Stimulated activated CD4-positive, alpha-beta T cell treated with anti-CD3 and anti-CD28 coated beads, Interleukin-2, amount 100 ng/mL, for 24 hours (primary cell): ENCODE results near the gene ZNF320.
"Not testable (repeated sequence)": the region's sequence is repeated elsewhere in the genome, so short reads cannot be mapped to it uniquely, and the experiment has no call there.

Experiments used
- DNase-seq, 2 donors: peaks; one replicate each; pipeline ENCODE4 v3.0.0-alpha.2; 2020

Gene ZNF320

DNA sequence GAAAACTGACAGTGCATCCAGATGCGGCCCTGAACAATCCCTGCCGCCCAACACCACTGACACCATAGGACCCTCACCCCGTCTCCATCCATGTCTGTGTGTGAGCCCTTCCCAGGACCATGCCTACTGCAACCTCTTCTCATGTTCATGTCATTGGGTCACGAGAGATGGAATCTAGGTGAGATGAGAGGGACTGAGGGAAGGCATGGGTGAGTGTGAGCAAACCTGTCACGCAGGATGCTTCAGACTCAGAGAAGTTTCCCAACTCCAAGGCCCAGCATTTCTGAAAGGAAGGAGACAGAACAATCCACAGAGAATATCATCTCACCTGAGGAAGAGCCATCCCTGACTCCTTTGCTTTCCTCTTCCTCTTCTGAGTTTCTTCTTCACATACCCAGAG, 20.1 kb upstream of the ZNF320 start:
- no peak for DNase-seq

DNA sequence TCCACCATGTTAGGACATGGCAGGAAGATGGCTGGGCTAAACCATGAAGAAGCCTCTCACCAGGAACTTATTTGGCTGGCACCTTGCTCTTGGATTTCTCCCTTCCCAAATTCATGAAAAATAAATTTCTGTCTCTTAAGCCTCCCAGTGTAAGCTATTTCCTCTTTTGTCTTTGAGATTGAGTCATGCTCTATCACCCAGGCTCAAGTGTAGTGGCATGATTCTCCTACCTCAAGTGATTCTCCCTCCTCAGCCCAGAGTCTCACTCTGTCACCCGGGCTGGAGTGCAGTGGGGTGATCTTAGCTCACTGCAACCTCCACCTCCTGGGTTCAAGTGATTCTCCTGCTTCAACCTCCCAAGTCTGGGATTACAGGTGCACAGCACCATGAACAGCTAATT, 13.2 kb upstream of the ZNF320 start:
- DNase-seq = no peak

DNA sequence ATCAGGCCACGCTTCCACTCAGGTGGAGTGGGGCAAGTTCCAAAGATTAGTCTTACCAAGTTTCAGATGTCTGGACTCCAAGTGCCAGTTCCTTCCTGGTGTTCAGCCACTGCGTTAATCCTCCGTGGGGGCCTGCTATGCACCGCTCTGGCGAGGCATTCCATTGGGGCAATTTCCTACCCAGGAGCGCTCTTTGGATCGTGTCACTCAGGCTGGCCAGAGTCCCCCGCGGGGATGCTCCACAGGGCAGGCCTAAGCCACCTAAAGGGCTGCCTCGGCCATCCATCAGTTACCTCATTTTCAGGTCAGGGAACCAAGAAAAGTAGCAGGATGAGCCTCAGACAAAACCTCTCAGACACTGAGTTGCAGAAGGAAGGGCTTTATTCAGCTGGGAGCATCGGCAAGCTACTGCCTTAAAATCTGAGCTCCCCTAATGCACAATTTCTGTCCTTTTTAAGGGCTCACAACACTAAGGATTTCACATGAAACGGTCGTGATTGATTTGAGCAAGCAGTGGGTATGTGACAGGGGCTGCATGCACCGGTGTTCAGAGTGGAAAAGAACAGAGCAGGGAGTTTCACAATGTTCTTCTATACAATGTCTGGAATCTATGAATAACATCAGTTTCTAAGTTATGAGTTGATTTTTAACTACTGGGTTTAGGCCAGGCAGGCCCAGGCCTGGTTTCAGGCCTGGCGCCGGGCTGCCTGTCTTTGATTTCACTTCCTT, 6.8 kb upstream of the ZNF320 start:
- not testable (repeated sequence) for DNase-seq

DNA sequence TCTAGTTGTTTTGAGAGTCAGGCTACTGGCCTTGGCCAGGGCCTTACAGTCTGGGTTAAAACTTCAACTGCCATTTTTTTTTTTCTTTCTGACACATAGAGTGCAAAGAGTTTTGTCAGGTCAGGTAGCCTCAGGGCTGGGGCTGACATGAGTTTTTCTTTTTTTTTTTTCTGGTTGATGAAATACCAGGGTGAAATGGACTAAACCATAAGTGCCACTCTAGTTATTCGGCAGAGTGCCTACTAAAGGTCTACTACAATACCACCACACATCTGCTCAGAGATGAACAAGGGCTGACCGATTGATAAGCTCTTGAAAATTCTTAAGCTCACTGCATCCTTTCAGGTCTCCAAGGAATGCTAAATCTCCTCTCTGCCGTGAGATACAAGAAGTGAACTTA, 4.4 kb upstream of the ZNF320 start:
- DNase-seq = no peak

DNA sequence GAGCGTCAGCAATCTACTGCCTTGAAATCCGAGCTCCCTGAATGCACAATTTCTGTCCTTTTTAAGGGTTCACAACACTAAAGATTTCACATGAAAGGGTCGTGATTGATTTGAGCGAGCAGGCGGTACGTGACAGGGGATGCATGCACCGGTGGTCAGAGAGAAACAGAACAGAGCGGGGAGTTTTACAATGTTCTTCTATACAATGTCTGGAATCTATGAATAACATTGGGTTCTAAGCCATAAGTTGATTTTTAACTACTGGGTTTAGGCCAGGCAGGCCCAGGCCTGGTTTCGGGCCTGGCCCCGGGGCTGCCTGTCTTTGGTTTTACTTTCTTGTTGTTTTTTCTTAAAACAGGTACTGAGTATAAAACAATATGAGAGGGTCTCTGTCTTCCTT, 1.2 kb upstream of the ZNF320 start:
- DNase-seq = not testable (repeated sequence)

DNA sequence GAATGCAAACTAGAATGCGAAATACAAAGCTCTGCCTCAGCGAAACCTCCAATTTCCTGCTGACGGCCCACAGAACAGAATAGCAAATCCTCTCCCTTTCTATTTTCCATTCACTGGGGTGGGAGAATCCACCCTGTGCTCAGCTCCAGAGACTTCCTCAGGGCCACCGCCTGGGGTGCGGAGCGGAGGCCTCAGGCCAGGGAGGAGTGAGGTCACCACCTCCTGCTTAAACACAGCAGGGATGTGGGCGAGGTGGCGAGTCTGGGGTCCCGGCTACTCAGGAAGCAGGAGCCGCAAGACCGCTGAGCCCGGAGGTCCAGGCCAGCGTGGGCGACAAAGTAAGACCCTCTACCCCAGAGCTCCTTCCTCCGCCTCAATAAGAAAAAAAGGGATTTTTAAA, 666 bp upstream of the ZNF320 start:
- no peak for DNase-seq

DNA sequence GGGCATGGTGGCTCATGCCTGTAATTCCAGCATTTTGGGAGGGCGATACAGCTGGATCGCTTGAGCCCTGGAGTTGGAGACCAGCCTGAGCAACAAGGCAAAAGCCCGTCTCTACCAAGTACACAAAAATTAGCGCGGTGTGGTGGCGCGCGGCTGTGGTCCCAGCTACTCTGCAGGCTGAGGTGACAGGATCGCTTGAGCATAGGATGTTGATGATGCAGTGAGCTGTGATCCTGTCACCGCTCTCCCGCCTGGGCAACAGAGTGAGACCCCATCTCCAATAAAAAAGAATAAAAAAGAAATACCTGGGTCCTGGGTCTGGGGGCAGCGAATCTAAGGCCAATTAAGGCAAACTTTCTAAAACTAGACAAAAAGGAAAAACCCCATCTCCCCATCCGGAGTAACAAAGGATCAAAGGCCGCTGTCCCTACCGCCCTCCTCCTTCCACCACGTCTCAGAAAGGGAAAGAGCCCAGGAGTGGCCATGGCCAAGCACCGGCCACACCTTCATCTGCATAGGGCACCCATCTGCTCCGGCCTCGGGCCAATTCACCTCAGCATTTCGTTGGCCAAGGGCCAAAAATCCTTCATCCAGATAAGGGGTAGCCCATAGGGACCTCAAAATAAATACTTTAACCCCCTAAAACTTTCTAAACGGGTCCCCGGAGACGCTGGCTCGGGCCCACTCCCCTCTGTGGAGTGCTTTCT, 851 bp downstream of the ZNF320 start:
- peak in 1 of 2 donors; percentile 0 for DNase-seq

DNA sequence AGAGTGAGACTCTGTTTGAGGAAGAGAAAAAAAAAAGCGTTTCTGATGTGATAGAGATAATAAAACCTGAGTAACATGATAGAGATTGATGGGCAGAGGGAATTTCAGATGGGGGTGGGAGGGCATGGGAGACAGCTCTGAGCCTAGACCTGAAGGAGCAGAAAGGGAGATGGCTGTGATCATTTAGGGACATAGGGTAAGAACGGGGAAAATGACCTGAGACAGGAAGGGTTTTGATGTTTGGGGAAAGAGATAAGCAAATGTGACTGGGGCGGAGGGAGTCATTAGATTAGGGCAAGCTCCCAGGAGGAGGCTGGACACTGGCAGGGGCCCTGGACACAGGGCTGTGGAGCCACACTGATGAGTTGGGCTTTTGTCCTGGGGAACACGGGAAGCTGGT, 6.1 kb downstream of the ZNF320 start:
- DNase-seq = no peak

DNA sequence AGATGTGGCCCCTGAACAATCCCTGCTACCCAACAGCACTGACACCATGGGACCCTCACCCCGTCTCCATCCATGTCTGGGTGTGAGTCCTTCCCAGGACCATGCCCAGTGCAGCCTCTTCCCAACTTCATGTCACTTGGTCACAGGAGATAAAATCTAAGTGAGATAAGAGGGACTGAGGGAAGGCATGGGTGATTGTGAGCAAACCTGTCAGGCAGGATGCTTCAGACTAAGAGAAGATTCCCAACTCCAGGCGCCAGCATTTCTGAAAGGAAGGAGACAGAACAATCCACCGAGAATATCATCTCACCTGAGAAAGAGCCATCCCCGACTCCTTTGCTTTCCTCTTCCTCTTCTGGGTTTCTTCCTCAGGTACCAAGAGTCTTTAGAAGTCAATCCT, 7.5 kb downstream of the ZNF320 start:
- no peak for DNase-seq

DNA sequence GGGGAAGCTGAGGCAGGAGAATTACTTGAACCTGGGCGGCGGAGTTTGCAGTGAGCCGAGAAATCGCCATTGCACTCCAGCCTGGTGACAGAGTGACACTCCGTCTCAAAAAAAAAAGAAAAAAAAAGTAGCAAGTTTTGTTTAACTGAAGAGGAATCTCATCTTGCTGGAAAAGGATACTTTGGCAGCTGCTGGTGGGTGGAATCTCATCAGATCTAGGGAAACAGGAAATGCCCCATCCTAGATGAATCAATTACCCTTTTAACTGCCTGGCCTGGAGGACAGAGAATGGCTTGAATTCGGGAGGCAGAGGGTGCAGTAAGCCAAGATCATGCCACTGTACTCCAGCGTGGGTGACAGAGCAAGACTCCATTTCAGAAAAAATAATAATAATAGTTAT, 8.4 kb downstream of the ZNF320 start:
- no peak for DNase-seq

DNA sequence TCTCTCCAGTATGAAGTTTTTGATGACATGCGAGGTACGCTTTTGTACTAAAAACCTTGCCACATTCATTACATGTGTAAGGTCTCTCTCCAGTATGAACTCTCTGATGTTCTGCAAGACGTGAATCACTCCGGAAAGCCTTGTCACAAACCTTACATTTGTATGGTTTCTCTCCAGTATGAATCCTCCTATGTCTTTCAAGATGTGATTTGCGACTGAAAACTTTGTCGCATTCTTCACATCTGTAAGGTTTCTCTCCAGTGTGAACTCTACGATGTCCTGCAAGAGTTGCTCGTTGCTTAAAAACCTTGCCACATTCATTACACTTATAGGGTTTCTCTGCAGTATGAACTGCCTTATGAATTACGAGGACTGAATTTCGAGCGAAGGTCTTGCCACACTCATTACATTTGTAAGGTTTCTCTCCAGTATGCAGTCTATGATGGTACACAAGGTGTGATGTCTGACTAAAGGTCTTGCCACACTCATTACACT, 16.5 kb downstream of the ZNF320 start:
- DNase-seq = no peak

DNA sequence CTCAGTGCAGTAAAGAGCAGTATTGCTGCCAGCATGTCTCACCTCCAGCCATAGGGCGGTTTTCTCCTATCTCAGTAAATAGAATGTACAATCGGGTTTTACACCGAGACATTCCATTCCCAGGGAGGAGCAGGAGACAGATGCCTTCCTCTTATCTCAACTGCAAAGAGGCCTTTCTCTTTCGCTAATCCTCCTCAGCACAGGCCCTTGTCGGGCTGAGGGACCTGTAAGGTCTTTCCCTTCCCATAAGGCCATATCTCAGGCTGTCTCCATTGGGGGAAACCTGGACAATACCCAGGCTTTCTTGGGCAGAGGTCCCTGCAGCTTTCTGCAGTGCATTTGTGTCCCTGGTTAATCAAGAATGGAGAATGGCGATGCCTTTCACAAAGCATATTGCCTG, 24.4 kb downstream of the ZNF320 start:
- DNase-seq = not testable (repeated sequence)

DNA sequence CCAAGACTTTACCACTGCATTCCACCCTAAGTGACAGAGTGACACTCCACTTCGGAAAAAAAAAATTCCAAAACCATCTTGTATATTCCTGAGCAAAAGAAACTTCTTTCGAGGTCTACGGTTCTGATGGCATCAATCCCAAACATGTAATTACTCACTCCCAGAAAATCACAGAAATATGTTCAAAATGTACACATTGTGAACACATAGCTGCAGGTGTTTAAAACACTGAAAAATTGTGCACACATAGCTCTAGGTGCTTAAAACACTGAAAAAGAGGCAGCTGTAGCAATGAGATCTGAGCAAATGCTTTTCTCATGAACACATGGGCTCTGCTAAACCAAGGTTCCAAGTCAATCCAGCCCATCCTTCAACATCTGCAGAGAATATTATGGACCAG, 26.0 kb downstream of the ZNF320 start:
- DNase-seq = no peak

DNA sequence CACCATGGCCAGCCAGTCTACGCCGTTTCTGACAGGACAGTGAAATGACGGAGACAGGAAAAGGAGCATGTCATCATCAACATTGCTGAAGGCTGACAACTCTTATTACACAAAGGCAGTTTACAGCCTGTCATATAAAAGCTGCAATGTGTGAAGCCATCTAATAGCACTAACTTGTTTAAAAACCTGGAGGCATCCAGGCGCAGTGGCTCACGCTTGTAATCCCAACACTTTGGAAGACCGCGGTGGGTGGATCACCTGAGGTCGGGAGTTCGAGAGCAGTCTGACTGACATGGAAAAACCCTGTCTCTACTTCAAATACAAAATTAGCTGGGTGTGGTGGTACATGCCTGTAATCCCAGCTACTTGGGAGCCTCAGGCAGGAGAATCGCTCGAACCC, 29.4 kb downstream of the ZNF320 start:
- DNase-seq = not testable (repeated sequence)

DNA sequence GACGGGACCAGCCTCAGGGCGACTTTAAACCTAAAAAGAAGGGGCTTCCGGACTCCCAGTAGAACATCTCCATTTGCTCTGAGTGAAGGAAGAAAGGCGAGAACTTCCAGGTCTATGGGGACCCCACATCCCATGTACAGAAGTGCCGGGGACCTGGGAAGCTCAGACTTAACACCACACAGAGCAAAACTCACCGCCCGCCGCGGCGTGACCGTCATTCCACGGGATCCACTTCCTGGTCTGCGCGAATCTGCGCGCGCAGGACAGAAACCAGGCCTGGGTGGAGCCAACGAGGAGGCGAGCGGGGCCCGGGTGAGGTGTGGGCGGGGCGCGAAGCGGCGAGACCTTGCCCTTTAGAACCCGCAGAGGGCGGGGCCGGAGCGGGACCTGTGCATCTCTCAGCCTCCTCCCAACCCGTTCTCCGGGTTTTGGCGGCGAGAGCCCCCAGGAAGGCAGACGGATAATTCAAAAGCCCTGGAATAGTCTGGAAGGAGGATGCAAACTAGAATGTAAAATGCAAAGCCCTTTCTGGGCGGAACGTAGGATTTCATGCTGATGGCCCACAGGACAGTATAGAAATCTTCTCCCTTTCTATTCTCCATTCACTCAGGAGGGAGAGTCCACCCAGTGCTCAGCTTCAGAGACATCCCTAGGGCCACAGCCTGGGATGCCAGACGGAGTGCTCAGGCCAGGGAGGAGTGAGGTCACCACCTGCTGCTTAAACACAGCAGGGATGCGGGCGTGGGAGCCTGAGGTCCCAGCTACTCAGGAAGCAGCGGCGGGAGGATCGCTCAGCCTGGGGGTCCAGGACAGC, 39.9 kb downstream of the ZNF320 start, which contains the start of gene ZNF468:
TSS of gene ZNF468 (minus strand) at position 242 of the 814 bp plus-strand sequence. CDS start 3,347 bp downstream, outside the sequence.
- DNase-seq = peak; percentile 72 to 75

DNA sequence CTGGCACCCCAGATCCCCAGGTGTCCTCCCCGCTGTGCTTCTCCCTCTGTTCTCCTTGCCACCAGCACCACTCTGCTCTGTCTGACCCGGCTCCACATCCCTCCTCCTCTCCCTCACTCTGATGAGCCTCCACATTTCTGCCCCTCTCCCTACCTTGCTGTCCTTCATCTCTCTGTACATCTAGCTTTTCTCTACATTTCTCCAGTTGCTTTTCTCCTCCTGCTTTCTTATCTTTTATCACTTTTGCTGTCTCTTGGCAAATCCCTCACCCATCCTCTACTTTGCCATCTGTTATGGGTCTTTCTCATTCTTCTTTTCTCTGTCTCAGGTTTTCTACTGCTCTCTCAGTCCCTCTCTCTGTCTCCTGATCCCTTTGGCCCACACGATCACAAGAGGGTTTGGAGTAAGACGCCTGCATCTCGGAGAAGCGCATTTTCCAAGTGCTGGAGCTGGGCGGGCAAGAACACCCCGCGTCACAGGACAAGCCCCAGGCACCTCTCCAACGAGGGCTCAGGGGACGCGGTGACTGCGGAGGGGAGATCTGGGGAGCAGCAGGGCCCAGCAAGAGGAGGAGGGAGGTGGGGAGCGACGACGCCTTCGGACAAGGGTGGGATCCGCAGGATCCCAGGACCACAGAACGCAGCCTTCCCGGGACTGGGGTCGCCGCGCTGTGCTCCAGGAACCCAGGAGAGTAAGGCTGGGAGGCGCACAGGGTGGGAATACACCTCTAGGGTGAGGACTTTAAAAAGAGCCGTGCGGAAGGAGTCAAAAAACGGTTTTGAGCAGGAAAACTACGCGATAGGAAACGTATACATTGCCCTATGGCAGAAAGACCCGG, 40.7 kb downstream of the ZNF320 start:
- DNase-seq = not testable (repeated sequence)
